Ishikawa (cell line): ENCODE results near the gene SETDB1.

ENCODE experiments used
- CEBPB ChIP-seq: IDR thresholded peaks from 2 replicates; pipeline ENCODE4 v1.6.1; 2012
- EGR1 ChIP-seq: IDR thresholded peaks from 2 replicates; pipeline ENCODE4 v1.6.1; 2012
- EP300 ChIP-seq: IDR thresholded peaks from 2 replicates; pipeline ENCODE4 v1.6.1; 2012; ENCODE audit warnings: borderline replicate concordance
- NFIC ChIP-seq: IDR thresholded peaks from 2 replicates; pipeline ENCODE4 v1.6.1; 2012
- TAF1 ChIP-seq: IDR thresholded peaks from 2 replicates; pipeline ENCODE4 v1.6.1; 2012; ENCODE audit warnings: low read depth, mild to moderate bottlenecking
- TCF12 ChIP-seq: IDR thresholded peaks from 2 replicates; pipeline ENCODE4 v1.6.1; 2012; ENCODE audit warnings: low read depth
- YY1 ChIP-seq: IDR thresholded peaks from 2 replicates; pipeline ENCODE4 v1.6.1; 2012; ENCODE audit warnings: low read depth
- TF ChIP-seq, protein P1 (sequence below): IDR thresholded peaks from 2 replicates; pipeline ENCODE4 v1.6.1; 2012; ENCODE audit warnings: low read depth, mild to moderate bottlenecking

DNA sequence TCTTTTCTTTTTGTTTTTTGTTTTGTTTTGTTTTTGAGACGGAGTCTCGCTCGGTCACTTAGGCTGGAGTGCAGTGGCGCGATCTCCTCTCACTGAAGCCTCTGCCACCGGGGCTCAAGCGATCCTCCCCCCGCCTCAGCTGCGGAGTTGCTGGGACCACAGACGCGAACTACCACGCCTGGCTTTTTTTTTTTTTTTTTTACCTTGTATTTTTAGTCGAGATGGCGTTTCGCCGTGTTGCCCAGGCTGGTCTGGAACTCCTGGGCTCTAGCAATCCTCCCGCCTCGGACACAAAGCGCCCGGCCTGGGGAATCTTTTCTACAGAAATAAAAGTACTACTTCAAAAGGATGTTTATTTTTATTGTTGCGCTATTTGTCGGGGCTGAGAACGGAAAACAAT, 1.1 kb upstream of the SETDB1 start:
- TF ChIP-seq TAF1 (no peak), NFIC (no peak), EP300 (no peak), EGR1 (no peak), YY1 (no peak), CEBPB (no peak), TCF12 (no peak)
- TF ChIP-seq, protein P1, sequence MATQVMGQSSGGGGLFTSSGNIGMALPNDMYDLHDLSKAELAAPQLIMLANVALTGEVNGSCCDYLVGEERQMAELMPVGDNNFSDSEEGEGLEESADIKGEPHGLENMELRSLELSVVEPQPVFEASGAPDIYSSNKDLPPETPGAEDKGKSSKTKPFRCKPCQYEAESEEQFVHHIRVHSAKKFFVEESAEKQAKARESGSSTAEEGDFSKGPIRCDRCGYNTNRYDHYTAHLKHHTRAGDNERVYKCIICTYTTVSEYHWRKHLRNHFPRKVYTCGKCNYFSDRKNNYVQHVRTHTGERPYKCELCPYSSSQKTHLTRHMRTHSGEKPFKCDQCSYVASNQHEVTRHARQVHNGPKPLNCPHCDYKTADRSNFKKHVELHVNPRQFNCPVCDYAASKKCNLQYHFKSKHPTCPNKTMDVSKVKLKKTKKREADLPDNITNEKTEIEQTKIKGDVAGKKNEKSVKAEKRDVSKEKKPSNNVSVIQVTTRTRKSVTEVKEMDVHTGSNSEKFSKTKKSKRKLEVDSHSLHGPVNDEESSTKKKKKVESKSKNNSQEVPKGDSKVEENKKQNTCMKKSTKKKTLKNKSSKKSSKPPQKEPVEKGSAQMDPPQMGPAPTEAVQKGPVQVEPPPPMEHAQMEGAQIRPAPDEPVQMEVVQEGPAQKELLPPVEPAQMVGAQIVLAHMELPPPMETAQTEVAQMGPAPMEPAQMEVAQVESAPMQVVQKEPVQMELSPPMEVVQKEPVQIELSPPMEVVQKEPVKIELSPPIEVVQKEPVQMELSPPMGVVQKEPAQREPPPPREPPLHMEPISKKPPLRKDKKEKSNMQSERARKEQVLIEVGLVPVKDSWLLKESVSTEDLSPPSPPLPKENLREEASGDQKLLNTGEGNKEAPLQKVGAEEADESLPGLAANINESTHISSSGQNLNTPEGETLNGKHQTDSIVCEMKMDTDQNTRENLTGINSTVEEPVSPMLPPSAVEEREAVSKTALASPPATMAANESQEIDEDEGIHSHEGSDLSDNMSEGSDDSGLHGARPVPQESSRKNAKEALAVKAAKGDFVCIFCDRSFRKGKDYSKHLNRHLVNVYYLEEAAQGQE: no peak
